ENCODE results near the gene KMT2C. TPM values are rescaled to one million over a fixed set of nuclear protein-coding genes. Genes with fewer than 3 reads are reported as not detected.

The KMT2C gene
- total and polyA plus RNA-seq, 8 donors = 10.1 to 64.1 (median 53.3) TPM

DNA sequence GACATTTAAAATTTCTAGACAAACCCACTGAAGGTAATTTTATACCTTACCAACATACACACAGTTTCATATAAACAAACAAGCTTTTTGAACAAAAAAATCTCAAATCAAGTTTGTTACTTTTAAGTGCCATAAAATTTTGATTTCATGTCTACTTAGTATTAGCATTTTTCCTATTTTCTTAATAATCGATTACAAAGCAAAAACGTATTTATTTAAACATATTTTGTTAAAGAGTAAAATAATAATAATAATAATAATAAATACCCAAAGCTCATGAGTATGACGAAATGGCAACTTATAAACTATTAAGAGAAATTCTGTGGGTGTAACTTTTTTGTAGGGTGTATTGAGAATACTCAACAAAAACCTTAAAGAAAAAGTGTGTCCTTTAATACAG is 232.7 kb downstream of the KMT2C start:
- WGBS, 2 donors = 82 to 88% methylated on average over 3 of the region's 3 CpGs
- intact Hi-C loops (cut with DNase I) = no loop called here

DNA sequence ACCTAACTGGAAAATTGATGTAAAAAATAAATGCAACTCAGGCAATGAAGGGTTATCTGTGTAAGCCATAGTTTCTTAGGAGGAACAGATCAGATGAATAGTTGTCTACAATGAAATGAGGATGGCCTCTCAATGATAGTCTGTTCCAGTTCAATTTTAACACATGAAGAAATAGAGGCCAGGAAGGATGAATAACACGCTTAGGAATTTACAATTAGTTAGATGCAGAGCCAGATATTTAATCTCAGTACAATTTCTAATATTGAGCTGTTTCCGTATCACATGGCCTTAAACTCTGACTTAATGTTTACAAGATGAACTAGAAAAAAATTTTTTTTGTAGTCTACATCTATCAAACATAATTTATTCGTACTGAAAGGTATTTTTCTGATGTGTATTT is 233.7 kb downstream of the KMT2C start:
- Histone ChIP-seq H3K4me1 (no peaks in the 10 kb centered on the region), H3K4me3 (no peak overlapping the region), H3K36me3 (peaks cover 0 to 16% (median 0%) of the 10 kb centered on the region in 3 donors), H3K27me3 (no peaks in the 10 kb centered on the region), H3K9me3 (peaks cover 0 to 2% (median 0%) of the 10 kb centered on the region in 4 donors), H3K27ac (no peak overlapping the region)
- intact Hi-C loops (cut with DNase I) = no loop called here
- TF ChIP-seq CTCF (IDR thresholded peaks at IDR 0.05) = no peak
- no peak for FAIRE-seq
- 68 to 77% methylated on average over 3 of the region's 3 CpGs for WGBS, 2 donors
- no peak for DNase-seq
- peak in 2 of 4 donors; percentile 43 to 46 for ATAC-seq

More for the DNA sequence above, 232.7 kb downstream of the KMT2C start:
- peaks cover 0 to 2% (median 0%) of the 10 kb centered on the region in 4 donors for H3K9me3 ChIP-seq
- peaks cover 0 to 14% (median 0%) of the 10 kb centered on the region in 3 donors for H3K36me3 ChIP-seq
- H3K4me1 ChIP-seq = no peaks in the 10 kb centered on the region
- no peak overlapping the region for H3K27ac ChIP-seq
- ATAC-seq (no peak), FAIRE-seq (peak; percentile 43), DNase-seq (no peak)
- H3K27me3 ChIP-seq = no peaks in the 10 kb centered on the region
- H3K4me3 ChIP-seq = no peak overlapping the region
- TF ChIP-seq CTCF (IDR thresholded peaks at IDR 0.05) = no peak

GRCh38 chr7:152200395-152200794 is 235.4 kb downstream of the KMT2C start:
- Histone ChIP-seq H3K36me3 (peaks cover 0 to 25% (median 0%) of the 10 kb centered on the region in 3 donors), H3K4me3 (no peak overlapping the region), H3K4me1 (no peaks in the 10 kb centered on the region), H3K27me3 (no peaks in the 10 kb centered on the region), H3K27ac (no peak overlapping the region), H3K9me3 (no peaks in the 10 kb centered on the region)
- DNase-seq (no peak), FAIRE-seq (no peak), ATAC-seq (no peak)
- no peak for TF ChIP-seq CTCF (IDR thresholded peaks at IDR 0.05)
- 93 to 99% methylated on average over 6 of the region's 6 CpGs for WGBS, 2 donors
- intact Hi-C loops (cut with DNase I) = no loop called here

GRCh38 chr7:152196391-152196790 is 239.4 kb downstream of the KMT2C start:
- Histone ChIP-seq H3K27ac (no peak overlapping the region), H3K27me3 (no peaks in the 10 kb centered on the region), H3K36me3 (peaks cover 2 to 49% (median 12%) of the 10 kb centered on the region in 3 donors), H3K4me3 (no peak overlapping the region), H3K4me1 (no peaks in the 10 kb centered on the region), H3K9me3 (no peaks in the 10 kb centered on the region)
- no peak for ATAC-seq
- no peak for TF ChIP-seq CTCF (IDR thresholded peaks at IDR 0.05)
- FAIRE-seq = no peak
- no peak for DNase-seq
- intact Hi-C loops (cut with DNase I) = no loop called here
- WGBS, 2 donors = 99% methylated on average over 4 of the region's 4 CpGs

- FAIRE-seq (no peak), DNase-seq (no peak), ATAC-seq (no peak)
- WGBS, 2 donors = 92 to 98% methylated on average over 4 of the region's 4 CpGs
- Histone ChIP-seq H3K4me1 (no peaks in the 10 kb centered on the region), H3K9me3 (no peaks in the 10 kb centered on the region), H3K27ac (no peak overlapping the region), H3K27me3 (no peaks in the 10 kb centered on the region), H3K4me3 (no peak overlapping the region), H3K36me3 (peaks cover 2 to 45% (median 14%) of the 10 kb centered on the region in 3 donors)
- intact Hi-C loops (cut with DNase I) = no loop called here
- TF ChIP-seq CTCF (IDR thresholded peaks at IDR 0.05) = no peak
Observed at GRCh38 chr7:152193880-152194279, 241.9 kb downstream of the KMT2C start.

Measured in pancreas (tissue), 10 donors.